ENCODE measurements around the gene COL1A1.

The COL1A1 gene

GRCh38 chr17:50201276-50201854 lies at the start of gene COL1A1:
COL1A1 (minus strand) TSS chr17:50201631; CDS start chr17:50201513, 118 bp downstream.
- DNase-seq, result no peak

DNA sequence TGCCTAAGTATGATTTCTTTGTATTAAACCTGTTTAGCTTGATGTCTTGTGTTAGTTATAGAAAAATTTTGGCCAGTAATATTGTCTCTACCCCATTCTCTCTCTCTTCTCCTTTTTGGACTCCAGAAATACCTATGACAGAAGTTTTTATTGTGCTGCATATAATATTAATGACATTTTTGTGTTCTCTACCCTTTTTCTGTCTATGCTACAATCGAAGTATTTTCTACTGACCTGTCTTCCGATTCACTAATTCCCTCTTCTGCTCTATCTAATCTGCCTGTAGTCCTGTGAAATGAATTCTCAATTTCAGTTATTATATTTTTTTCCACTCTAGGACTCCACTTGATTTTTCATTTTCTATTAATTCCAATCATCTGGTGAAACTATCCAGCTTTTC lies 46.8 kb upstream of the COL1A1 start:
- no peak for DNase-seq

DNA sequence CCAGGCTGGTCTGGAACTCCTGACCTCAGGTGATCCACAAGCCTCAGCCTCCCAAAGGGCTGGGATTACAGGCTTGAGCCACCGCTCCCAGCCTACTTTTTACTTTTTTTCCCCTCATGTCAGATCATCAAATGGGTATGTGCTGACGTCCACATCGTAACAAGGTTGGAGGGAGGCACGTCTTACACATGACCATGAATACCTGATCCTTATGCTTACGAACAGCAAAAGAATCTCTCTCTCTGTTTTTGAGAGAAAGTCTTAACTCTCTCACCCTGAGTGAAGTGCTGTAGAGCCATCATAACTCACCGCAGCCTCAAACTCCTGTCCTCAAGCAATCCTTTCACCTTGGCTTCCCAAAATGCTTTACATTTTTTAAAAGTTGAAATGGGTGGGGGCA lies 43.3 kb upstream of the COL1A1 start:
- no peak for DNase-seq

DNA sequence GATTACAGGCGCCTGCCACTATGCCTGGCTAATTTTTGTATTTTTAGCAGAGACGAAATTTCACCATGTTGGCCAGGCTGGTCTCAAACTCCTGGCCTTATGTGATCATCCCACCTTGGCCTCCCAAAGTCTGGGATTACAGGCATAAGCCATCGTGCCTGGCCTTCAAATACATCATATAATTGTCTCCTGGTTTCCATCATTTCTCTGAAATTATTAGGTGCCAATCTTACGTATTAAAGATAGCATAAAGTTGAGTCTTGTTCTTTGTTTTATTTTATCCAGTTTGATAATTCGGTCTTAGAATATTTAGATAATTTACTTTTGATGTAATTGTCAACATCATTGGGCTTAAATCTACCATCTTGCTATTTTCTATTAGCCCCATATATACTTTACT lies 40.0 kb upstream of the COL1A1 start:
- DNase-seq, result no peak

- no peak for DNase-seq
These were observed 39.4 kb upstream of the COL1A1 start for GRCh38 chr17:50240851-50241250.

DNA sequence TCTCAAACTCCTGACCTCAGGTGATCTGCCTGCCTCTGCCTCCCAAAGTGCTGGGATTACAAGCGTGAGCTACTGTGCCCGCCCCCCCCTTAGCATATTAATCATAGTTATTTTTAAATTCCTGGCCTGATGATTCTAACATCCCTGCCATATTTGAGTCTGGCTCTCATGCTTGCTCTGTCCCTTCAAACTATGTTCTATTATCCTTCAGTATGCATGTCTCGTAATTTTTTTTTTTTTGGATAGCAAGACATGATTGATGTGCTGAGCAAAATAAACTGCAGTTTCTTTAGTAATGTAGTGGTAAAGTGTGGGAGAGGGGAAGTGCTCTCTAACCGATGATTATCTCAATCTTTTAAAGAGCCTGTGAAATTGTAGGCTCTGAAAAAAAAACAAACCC lies 38.5 kb upstream of the COL1A1 start:
- DNase-seq, result no peak

- no peak for DNase-seq
These were observed 37.3 kb upstream of the COL1A1 start for GRCh38 chr17:50238601-50239280.

DNA sequence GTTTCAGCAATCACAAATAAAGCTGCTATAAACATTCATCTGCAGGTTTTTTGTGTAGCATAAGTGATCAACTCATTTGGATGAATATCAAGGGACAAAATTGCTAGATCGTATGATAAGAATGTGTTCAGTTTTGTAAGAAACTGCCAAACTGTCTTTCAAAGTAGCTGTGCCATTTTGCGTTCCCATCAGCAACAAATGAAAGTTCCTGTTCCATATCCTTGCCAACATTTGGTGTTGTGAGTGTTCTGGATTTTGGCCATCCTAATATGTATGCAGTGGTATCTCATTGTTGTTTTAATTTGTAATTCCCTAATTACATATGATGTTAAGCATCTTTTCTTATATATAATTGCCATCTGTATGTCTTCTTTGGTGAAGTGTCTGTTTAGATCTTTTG lies 36.5 kb upstream of the COL1A1 start:
- no peak for DNase-seq

DNA sequence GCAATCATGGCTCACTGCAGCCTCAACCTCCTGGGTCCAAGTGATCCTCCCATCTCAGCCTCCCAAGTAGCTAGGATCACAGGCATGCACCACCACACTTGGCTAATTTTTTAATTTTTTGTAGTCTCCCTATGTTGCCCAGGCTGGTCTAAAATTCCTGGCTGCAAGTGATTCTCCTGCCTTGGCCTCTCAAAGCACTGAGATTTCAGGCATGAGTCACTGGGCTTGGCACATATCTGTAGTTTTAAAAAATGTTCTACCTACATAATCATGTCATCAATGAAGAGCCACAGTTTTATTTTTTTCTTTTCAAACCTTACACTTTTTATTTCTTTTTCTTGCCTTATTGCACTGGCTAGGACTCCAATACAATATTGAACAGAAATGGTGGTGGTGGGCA lies 33.1 kb upstream of the COL1A1 start:
- DNase-seq, result no peak

- DNase-seq, result no peak
These were observed 24.3 kb upstream of the COL1A1 start for GRCh38 chr17:50225701-50226240.

DNA sequence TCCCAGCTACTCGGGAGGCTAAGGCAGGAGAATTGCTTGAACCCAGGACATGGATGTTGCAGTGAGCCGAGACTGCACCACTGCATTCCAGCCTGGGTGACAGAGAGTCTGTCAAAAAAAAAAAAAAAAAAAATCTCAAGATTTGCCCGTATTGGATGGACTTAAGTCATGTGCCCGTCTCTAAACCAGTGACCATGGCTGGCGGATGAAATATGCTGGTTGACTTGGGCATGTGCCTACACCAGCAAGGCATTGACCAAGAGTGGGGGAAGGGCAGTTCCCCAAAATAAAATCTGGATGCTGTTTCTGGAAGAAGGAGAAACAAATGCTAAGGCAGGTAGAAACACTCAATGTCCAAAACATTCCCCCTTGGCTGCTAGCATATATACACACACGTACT lies 21.5 kb upstream of the COL1A1 start:
- no peak for DNase-seq

- DNase-seq, result peak in 3 of 14 donors; percentile 10 to 34 (median 30)
These were observed 20.6 kb upstream of the COL1A1 start for GRCh38 chr17:50221864-50222545.

GRCh38 chr17:50221266-50221863 lies 19.9 kb upstream of the COL1A1 start:
- no peak for DNase-seq

DNA sequence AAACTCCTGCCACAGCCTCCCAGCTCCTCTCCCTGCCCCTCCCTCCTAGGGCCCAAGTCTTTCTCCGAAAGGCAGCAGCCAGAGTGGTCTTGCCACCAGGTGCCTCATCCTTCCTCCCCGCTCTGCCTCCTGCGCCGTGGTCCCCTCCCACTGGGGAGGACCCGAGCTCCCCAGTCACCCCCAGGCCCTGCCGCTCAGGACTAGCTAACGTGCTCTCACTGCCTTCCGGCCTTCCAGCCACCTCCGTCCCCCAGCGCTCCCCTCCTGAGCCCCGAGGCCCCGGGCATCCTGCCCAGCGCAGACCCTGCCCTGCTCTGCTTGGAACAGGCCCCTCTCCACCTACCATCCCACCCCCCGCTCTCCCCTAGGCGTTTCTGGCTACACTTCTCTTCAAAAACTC lies 19.4 kb upstream of the COL1A1 start:
- no peak for DNase-seq

DNA sequence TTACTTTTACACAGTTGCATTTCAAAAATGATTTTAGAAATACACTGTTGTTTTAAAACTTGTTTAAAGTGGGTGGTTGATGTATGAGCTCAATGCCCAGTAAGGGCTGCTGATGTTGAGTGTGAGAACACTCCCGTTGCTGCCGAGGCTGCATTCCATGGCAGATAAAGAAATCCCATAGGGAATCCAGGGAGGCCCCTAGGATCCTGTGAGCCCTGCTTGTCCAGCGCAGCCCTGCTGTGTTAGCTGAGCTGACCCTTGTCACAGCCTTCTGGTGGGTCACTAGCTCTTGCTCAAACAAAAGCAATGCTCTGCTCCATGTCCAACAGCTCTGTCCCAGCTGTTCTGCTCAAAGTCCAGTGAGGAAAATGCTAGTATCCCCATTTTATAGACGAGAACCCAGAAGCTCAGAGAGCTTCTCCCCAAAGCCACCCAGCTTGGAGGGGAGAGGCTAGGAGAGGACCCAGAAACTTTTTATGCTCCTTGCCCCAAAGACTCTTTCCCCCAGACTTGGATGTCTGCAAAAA lies 18.6 kb upstream of the COL1A1 start:
- DNase-seq, result no peak

DNA sequence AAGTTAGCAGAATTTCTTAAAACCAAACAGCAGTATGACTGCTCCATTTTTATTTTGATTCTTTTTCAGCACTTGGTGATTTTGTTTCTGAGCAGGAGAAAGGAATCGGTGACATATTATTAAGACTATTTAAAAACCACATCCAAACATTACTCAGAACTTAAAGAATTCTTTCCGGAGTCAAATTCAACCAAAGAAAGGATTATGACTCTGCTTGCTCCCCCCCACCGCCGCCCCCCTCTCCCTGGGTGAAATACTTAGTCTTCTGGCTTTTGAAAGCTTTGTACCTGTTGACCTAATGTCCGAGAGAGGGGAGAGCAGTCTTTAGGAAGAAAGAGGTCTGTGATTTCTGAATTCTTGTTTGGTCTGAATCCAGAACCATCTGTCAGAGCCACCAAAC lies 17.9 kb upstream of the COL1A1 start:
- DNase-seq, result no peak

DNA sequence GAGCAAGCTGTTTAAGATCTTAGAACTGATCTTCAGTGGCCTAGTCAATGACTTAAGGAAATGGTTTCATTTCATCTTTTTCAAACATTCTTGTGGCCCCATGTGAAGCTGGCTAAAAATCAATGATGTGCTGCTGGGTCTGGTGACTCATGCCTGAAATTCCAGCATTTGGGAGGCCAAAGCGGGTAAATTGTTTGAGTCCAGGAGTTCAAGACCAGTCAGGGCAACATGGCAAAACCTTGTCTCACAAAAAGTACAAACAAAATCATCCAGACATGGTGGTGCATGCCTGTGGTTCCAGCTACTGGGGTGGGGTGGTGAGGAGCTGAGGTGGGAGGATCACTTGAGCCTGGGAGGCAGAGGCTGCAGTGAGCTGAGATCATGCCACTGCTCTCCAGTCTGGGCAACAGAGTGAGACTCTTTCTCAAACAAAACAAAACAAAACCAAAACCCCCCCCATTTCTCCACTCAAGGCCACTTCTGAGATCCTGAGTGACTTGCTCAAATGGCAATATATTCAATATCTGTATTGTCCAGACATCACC lies 17.4 kb upstream of the COL1A1 start:
- no peak for DNase-seq

DNA sequence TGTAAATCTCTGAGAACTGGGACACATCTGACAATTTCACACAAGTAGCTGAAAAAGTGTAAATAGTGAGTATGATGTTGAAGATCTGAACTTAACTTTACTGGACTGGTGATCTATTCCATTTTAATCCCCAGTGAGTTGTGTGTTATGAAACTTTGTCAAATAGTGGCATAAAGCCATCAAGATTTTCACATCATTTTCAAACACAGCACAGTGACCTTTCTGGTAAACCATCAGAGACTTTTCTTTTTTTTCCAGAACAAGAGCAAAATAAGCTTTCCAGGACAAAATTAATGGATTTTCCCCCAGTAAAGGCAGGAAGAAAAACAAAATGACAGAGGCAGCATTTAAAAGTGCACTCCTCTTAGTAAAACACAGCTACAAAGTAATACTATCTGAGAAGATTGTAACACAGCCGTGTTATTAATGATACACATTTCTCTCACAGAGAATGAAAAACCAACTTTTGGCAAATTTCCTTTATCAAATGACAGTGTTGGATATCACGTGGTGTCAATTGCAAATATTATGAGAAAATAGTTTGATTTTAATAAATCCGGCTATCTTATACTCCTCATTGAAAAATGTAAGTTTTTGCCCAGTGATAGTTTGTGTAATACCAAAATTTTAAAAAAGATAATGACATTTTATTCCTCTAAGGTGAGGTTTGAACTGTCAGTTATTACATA lies 16.8 kb upstream of the COL1A1 start:
- DNase-seq, result no peak

DNA sequence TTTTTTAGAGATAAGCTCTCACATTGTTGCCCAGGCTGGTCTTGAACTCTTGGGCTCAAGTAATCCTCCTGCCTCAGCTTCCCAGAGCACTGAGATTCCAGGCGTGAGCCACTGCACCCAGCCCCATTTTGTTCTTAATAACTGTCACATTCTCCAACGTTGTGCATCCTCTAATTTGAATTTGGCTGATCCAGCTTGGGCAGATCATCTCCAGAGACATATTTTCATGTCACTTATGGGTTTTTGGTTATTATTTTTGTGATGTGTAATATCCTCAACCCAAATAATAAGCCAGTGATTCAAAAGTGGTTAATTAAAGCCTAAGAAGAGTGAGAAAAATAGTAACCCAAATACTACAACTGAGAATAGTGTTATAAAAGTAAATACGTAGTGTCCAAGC lies 16.2 kb upstream of the COL1A1 start:
- DNase-seq, result no peak

DNA sequence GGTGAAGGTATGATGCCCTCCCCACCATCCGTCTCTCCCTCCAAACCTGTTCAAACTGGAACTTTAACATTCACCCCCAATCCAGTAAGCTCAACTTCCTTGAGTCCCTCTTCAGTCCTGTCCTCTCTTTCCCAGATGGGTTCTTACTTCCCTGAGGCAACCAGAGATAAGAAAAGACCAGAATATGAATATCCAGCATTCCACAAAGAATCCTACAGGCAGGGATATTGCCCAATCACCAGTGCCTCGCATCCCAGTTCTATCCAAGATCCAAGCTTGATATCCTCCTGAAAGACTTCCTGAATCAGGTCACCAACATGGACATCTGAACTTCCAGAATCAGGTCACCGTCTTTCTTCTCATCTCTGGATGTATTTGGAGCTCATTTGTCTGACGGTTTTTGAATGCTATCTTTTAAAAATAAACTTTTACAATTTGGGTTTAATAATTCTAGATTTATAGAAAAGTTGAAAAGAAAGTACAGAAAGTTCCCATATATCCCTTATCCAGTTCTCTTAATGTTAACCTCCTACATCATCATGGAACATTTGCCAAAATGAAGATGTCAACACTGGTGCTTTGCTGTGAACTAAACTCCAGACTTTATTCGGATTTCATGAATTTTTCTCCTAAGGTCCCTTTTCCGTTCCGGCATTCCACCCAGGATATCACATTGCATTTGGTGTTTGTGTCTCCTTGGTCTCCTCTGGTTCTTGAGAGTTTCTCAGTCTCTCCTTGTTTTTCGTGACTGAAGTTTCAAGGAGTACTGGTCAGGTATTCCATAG lies 13.7 kb upstream of the COL1A1 start:
- DNase-seq, result no peak

All from C1 segment of cervical spinal cord (tissue), 14 donors.